SK-N-SH (cell line): Measurements from ENCODE around the gene AHCTF1.

Experiments used
- CHD2 ChIP-seq: fragments of 150-350 bp; IDR thresholded peaks from 2 replicates; pipeline ENCODE4 v1.6.1; 2018; ENCODE audit warnings: low read length; ENCODE audit not compliant: partially characterized antibody
- CTCF ChIP-seq: fragments of 200-600 bp; sonication (generic); IDR thresholded peaks from 2 replicates; pipeline ENCODE4 v1.6.1; 2017; ENCODE audit warnings: antibody characterized with exemption, mild to moderate bottlenecking, moderate library complexity
- ELF1 ChIP-seq: IDR thresholded peaks from 2 replicates; pipeline ENCODE4 v1.4.0; 2012
- GABPA ChIP-seq: IDR thresholded peaks from 2 replicates; pipeline ENCODE4 v1.4.0; 2012; ENCODE audit warnings: low read depth, mild to moderate bottlenecking
- RFX5 ChIP-seq: IDR thresholded peaks from 2 replicates; pipeline ENCODE4 v1.6.1; 2012; ENCODE audit warnings: mild to moderate bottlenecking, improper control_type of control experiment, low read length
- TEAD4 ChIP-seq: IDR thresholded peaks from 2 replicates; pipeline ENCODE4 v1.4.0; 2012; ENCODE audit warnings: mild to moderate bottlenecking, borderline replicate concordance; ENCODE audit not compliant: insufficient read depth

GRCh38 chr1:246843876-246844275 lies 87.9 kb downstream of the AHCTF1 start:
- TF ChIP-seq RFX5 (no peak), CTCF (no peak), CHD2 (no peak), ELF1 (no peak), TEAD4 (no peak), GABPA (no peak)
